ENCODE data around the gene LRRC7.

DNA sequence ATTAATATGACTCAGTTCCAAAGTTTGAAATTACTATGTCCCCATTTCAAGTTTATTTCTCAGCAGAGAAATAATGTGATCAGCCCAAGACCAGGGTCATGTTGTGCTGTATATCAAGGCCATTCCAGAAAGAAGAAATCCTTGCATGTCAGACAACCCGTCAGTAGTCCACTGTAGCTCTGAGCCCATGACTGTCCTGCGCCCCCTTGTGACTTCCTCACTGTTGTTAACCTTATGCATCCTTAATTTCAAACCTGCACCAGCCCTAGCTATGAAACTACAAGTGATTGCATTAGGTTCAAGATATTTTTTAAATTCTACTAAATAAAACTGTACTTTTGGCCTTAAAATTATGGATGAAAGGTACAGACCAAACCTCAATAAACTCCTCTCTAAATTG, 133.0 kb downstream of the LRRC7 start:
- no peak for TF ChIP-seq POLR2A (IDR thresholded peaks at IDR 0.05)
- TF ChIP-seq, protein P1, sequence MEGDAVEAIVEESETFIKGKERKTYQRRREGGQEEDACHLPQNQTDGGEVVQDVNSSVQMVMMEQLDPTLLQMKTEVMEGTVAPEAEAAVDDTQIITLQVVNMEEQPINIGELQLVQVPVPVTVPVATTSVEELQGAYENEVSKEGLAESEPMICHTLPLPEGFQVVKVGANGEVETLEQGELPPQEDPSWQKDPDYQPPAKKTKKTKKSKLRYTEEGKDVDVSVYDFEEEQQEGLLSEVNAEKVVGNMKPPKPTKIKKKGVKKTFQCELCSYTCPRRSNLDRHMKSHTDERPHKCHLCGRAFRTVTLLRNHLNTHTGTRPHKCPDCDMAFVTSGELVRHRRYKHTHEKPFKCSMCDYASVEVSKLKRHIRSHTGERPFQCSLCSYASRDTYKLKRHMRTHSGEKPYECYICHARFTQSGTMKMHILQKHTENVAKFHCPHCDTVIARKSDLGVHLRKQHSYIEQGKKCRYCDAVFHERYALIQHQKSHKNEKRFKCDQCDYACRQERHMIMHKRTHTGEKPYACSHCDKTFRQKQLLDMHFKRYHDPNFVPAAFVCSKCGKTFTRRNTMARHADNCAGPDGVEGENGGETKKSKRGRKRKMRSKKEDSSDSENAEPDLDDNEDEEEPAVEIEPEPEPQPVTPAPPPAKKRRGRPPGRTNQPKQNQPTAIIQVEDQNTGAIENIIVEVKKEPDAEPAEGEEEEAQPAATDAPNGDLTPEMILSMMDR (IDR thresholded peaks at IDR 0.05), result no peak

Data from breast epithelium (tissue), 3 donors.